HG03460 (cell line): ENCODE measurements around the gene IL17A.
A peak's percentile ranks its signal among the peaks of the same experiment; 100 is the strongest.

Experiments
- ATAC-seq: cut with Tn5 transposase; IDR thresholded peaks from one replicate; pipeline ENCODE4 v1.9.1; 2021; ENCODE audit not compliant: unreplicated experiment

Gene IL17A

GRCh38 chr6:52210227-52210626 lies 24.1 kb downstream of the IL17A start:
- peak; percentile 72 for ATAC-seq

- ATAC-seq = no peak
These were observed 27.0 kb downstream of the IL17A start for GRCh38 chr6:52213127-52213526.

GRCh38 chr6:52215787-52216186 lies 29.6 kb downstream of the IL17A start:
- no peak for ATAC-seq

- no peak for ATAC-seq
These were observed 30.9 kb downstream of the IL17A start for GRCh38 chr6:52216932-52217575.

- no peak for ATAC-seq
These were observed 31.6 kb downstream of the IL17A start for GRCh38 chr6:52217761-52218160.

GRCh38 chr6:52221302-52221701 lies 35.1 kb downstream of the IL17A start:
- ATAC-seq = peak; percentile 87

GRCh38 chr6:52227495-52227894 lies 41.3 kb downstream of the IL17A start:
- peak; percentile 100 for ATAC-seq

GRCh38 chr6:52230685-52231084 lies 44.5 kb downstream of the IL17A start:
- no peak for ATAC-seq

GRCh38 chr6:52231406-52232127 lies 45.4 kb downstream of the IL17A start:
- ATAC-seq = no peak

- ATAC-seq = no peak
These were observed 46.8 kb downstream of the IL17A start for GRCh38 chr6:52233005-52233404.

GRCh38 chr6:52233975-52234823 lies 48.0 kb downstream of the IL17A start:
- peak; percentile 85 for ATAC-seq
